HCT116 (cell line): ENCODE measurements around the gene MTG1.

Source experiments
- CBX3 ChIP-seq: IDR thresholded peaks from 2 replicates; pipeline ENCODE4 v1.6.1; 2012; ENCODE audit warnings: low read depth
- CTCF ChIP-seq, 3 experiments: fragments of 200-600 bp in 1 of 3; sonication (generic) in 1 of 3; IDR thresholded peaks in 2 of 3; conservative IDR thresholded peaks in 1 of 3; 2 replicates each; pipeline ENCODE4 v1.5.1; 2012 to 2017; ENCODE audit warnings: low read depth in 2 of 3, low read length in 2 of 3, antibody characterized with exemption in 1 of 3, borderline replicate concordance in 1 of 3, control low read depth in 1 of 3, mild to moderate bottlenecking in 1 of 3, mixed read lengths in 1 of 3, mixed run types in 1 of 3, moderate library complexity in 1 of 3; ENCODE audit not compliant: insufficient read depth in 1 of 3
- EGR1 ChIP-seq: IDR thresholded peaks from 2 replicates; pipeline ENCODE4 v1.6.1; 2012; ENCODE audit warnings: low read depth
- EZH2phosphoT487 ChIP-seq: fragments of 200-600 bp; IDR thresholded peaks from 2 replicates; pipeline ENCODE4 v1.6.1; 2018; ENCODE audit warnings: antibody characterized with exemption, borderline replicate concordance
- POLR2A ChIP-seq: IDR thresholded peaks from 2 replicates; pipeline ENCODE4 v1.7.0; 2011; ENCODE audit warnings: borderline replicate concordance; ENCODE audit not compliant: insufficient read depth, insufficient read length; ENCODE audit errors: extremely low read depth
- POLR2AphosphoS5 ChIP-seq: IDR thresholded peaks from 2 replicates; pipeline ENCODE4 v1.6.1; 2011; ENCODE audit warnings: mild to moderate bottlenecking, low read depth, low read length, moderate library complexity
- SIN3A ChIP-seq: IDR thresholded peaks from 2 replicates; pipeline ENCODE4 v1.6.1; 2012; ENCODE audit warnings: low read depth
- SP1 ChIP-seq: IDR thresholded peaks from 2 replicates; pipeline ENCODE4 v1.6.1; 2012; ENCODE audit warnings: low read depth
- SRF ChIP-seq: IDR thresholded peaks from 2 replicates; pipeline ENCODE4 v1.6.1; 2012; ENCODE audit warnings: low read depth
- YY1 ChIP-seq: IDR thresholded peaks from 2 replicates; pipeline ENCODE4 v1.6.1; 2011; ENCODE audit warnings: low read length, low read depth, moderate library complexity, mild to moderate bottlenecking; ENCODE audit not compliant: insufficient replicate concordance; ENCODE audit errors: extremely low read depth
- ZBTB33 ChIP-seq: IDR thresholded peaks from 2 replicates; pipeline ENCODE4 v1.6.1; 2011; ENCODE audit warnings: mild to moderate bottlenecking, low read length, moderate library complexity; ENCODE audit not compliant: insufficient replicate concordance; ENCODE audit errors: extremely low read depth
- ZNF274 ChIP-seq: fragments of 200-500 bp; sonication (Bioruptor generic); IDR thresholded peaks from 2 replicates; pipeline ENCODE4 v1.6.1; 2014; ENCODE audit warnings: mild to moderate bottlenecking, low read depth, low read length, inconsistent platforms
- TF ChIP-seq, protein P1 (sequence below): IDR thresholded peaks from 2 replicates; pipeline ENCODE4 v1.6.1; 2012; ENCODE audit warnings: low read depth

GRCh38 chr10:133405272-133405671 lies 11.3 kb downstream of the MTG1 start:
- no peak for TF ChIP-seq CTCF (IDR thresholded peaks at IDR 0.05 in 2 of 3, conservative IDR thresholded peaks at IDR 0.05 in 1 of 3; ENCODE audit: borderline replicate concordance in 1 of 3, insufficient read depth in 1 of 3, low read depth in 2 of 3, low read length in 2 of 3)
- TF ChIP-seq, protein P1, sequence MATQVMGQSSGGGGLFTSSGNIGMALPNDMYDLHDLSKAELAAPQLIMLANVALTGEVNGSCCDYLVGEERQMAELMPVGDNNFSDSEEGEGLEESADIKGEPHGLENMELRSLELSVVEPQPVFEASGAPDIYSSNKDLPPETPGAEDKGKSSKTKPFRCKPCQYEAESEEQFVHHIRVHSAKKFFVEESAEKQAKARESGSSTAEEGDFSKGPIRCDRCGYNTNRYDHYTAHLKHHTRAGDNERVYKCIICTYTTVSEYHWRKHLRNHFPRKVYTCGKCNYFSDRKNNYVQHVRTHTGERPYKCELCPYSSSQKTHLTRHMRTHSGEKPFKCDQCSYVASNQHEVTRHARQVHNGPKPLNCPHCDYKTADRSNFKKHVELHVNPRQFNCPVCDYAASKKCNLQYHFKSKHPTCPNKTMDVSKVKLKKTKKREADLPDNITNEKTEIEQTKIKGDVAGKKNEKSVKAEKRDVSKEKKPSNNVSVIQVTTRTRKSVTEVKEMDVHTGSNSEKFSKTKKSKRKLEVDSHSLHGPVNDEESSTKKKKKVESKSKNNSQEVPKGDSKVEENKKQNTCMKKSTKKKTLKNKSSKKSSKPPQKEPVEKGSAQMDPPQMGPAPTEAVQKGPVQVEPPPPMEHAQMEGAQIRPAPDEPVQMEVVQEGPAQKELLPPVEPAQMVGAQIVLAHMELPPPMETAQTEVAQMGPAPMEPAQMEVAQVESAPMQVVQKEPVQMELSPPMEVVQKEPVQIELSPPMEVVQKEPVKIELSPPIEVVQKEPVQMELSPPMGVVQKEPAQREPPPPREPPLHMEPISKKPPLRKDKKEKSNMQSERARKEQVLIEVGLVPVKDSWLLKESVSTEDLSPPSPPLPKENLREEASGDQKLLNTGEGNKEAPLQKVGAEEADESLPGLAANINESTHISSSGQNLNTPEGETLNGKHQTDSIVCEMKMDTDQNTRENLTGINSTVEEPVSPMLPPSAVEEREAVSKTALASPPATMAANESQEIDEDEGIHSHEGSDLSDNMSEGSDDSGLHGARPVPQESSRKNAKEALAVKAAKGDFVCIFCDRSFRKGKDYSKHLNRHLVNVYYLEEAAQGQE, result no peak
- TF ChIP-seq SP1, result no peak
- TF ChIP-seq POLR2AphosphoS5, result no peak
- TF ChIP-seq EZH2phosphoT487, result no peak
- no peak for TF ChIP-seq SRF
- no peak for TF ChIP-seq ZBTB33
- no peak for TF ChIP-seq POLR2A
- no peak for TF ChIP-seq ZNF274
- no peak for TF ChIP-seq YY1
- TF ChIP-seq CBX3, result no peak
- TF ChIP-seq SIN3A, result no peak
- no peak for TF ChIP-seq EGR1
